HG03095 (cell line): Measurements from ENCODE around the gene HOXA4.

ENCODE experiments used
- ATAC-seq: cut with Tn5 transposase; IDR thresholded peaks from one replicate; pipeline ENCODE4 v1.9.1; 2021; ENCODE audit warnings: moderate library complexity; ENCODE audit not compliant: unreplicated experiment

HOXA4 gene

DNA sequence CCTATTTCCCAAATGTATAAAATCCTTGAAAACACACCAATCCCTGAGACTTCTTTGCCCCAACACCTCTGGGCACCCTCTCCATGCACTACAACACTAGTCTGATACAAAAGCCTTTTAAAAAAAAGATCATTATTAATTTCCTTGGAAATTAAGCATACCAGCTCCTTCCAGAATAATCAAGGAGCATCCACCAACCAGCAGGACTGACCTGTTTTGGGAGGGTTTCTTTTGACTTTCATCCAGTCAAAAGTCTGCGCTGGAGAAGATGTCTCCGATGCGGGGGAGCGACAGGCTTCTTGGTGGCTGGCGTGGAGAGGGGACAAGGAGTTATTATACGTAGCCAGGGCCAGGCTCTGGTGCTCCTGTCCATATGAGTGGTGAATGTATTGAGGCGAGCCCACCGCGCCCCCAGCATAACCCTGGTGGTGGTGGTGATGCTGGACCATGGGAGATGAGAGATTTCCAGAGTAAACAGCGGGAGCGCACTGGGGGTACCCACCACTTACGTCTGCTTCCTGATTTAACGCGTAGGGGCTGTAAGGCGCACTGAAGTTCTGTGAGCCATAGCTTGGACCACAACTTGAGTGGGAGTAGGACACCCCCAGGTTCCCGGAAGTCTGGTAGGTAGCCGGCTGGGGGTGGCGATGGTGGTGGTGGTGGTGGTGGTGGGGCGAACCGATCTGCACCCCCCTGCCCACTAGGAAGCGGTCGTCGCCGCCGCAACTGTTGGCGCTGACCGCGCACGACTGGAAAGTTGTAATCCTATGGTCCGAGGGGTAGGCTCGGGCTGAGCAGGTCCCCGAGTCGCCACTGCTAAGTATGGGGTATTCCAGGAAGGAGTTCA is 35.3 kb downstream of the HOXA4 start:
- no peak for ATAC-seq

DNA sequence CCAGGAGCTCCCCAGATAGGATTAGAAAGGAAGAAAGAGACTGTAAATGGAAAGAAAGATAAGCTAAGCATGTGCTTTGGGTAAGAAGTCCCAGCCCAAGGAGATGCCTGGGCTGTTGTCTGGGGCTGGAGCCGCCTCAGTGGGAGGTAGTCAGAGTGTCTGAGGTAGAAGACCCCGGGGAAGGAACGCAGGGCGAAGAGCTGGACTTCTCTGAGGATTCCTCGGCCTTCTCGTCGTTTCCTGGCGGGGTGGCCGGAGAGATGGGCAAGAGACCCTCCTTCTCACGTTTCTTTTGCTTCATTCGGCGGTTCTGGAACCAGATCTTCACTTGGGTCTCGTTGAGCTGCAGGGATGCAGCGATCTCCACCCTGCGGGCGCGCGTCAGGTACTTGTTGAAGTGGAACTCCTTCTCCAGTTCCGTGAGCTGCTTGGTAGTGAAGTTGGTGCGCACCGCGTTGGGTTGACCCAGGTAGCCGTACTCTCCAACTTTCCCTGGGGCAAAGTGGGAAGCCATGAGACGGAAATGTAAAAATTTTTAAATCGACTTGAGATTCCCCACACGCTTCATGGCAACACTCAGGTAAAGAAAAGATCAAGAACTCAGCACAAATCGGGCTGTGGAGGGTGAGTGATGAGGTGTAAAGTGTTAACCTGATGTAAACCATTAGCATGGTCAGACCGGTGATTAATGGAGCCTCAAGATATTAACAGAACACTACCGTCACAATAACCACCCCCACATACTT is 36.1 kb downstream of the HOXA4 start:
- no peak for ATAC-seq

- no peak for ATAC-seq
Measured at GRCh38 chr7:27093184-27093895, 37.2 kb downstream of the HOXA4 start.

DNA sequence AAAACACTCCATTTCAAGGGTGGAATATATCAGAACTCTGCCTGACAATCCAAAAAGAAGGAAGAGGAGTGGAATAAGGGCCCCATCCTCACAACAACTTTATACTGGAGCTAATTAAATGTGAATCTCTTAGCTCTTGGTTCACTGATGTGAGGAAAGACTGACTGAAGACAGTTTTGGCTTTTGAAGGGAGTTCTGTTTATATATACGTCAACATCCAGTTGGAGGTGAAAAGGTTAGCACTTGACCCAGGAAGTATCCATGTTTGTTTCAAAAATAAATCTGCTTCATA is 37.8 kb downstream of the HOXA4 start:
- ATAC-seq, result no peak

- no peak for ATAC-seq
Measured at GRCh38 chr7:27091941-27092818, 38.4 kb downstream of the HOXA4 start.

- ATAC-seq, result no peak
Measured at GRCh38 chr7:27091105-27091504, 39.5 kb downstream of the HOXA4 start.

GRCh38 chr7:27088002-27088922 is 42.3 kb downstream of the HOXA4 start:
- ATAC-seq, result no peak

GRCh38 chr7:27083646-27084045 is 46.9 kb downstream of the HOXA4 start:
- no peak for ATAC-seq

GRCh38 chr7:27082171-27082570 is 48.4 kb downstream of the HOXA4 start:
- ATAC-seq, result no peak

DNA sequence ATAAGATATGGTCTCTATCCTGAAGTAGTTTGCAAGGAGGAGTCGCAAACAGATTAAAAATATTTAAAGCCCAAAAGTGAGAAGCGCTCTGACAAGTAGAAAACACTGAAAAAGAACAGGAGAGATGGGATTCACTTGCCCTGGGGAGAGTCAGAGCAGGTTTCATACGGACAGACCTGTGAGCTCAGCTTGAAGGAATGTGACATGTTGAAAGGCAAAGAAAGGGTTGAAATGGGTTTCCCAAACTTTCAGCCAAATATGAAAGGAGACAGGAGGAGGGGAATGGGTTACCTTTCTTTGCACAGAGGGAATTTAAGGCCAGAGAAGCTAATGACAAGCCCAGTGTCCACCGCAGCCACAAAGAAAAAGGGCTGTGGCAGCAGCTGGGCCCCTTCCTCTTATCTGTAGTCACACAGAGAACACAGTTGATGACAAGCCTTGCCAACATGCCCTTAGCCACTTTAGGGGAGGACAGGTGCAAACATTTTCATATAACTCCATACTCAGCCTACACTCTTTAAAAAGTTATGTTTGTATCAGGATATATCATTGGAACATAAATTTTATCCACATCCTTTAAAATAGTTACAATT is 49.6 kb downstream of the HOXA4 start:
- ATAC-seq, result no peak

- no peak for ATAC-seq
Measured at GRCh38 chr7:27079234-27079975, 51.2 kb downstream of the HOXA4 start.

DNA sequence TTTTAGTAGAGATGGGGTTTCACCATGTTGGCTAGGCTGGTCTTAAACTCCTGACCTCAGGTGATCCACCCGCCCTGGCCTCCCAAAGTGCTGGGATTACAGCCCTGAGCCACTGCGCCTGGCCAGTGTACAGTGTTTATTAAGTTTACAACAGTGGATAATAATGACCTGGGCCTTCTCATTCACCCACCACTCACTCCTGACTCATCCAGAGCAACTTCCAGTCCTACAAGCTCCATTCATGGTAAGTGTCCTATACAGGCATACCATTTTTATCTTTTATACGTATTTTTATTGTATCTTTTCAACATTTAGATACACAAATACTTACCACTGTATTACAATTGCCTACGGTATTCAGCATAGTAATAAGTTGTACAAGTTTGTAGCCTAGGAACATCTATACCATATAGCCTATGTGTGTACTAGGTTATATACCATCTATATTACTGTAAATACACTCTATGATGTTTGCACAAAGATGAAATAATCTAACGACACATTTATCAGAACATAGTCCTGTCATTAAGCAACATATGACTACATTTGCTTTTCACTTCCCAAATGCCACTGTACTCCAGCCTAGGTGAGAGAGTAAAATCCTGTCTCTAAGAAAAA is 51.8 kb downstream of the HOXA4 start:
- no peak for ATAC-seq
